HPDE6-E6E7 (cell line): ENCODE measurements around the gene CEP295NL.
"Not testable (repeated sequence)": the region's sequence is repeated elsewhere in the genome, so short reads cannot be mapped to it uniquely, and the experiment has no call there.

ENCODE experiments used
- DNase-seq: peaks from one replicate; pipeline ENCODE4 v3.0.0; 2011; ENCODE audit warnings: missing footprints; ENCODE audit errors: extremely low spot score

Gene CEP295NL

DNA sequence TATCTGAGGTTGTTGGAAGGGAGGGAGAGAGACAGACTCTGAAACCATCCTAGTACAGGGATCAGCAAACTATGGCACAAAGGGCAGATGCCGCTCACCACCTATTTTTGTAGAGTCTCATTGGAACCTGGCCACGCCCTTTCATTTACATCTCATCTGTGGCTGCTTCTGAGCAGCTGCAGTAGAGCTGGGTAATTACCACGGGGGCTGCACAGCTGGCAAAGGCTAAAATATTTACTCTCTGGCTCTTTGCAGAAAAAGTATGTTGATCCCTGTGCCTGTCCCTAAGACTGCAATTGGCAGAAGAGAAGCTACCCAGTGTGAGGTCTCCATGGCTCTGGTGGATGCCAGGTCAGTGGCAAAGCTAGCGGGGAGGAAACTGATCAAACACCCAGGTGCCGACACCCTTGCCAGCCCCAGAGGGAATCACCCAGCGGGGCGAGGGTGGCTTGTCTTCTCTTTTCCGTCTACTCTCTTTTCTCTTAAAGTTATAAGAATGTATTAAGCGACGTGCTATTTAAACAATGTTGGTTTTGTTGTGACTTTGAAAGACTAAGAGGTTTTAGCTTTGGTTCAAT lies 14.0 kb downstream of the CEP295NL start:
- DNase-seq, result no peak

DNA sequence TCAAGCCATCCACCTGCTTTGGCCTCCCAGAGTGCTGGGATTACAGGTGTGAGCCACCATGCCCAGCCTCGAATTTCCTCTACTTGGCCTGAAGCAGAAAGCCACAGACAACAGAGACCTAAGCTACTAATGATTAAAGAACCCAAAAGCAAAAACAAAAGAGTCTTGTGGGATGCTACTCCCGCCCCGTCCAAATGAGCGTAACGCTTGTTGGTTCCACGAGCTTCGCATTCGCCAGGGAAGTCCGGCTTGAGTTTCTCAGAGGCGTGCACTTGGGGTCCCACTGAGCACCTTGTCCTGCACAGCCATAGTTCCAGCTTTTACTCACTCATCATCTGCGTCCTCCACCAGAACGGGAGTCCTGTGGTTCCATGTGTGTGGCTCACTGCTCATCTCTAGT lies 16.0 kb downstream of the CEP295NL start:
- DNase-seq, result no peak

DNA sequence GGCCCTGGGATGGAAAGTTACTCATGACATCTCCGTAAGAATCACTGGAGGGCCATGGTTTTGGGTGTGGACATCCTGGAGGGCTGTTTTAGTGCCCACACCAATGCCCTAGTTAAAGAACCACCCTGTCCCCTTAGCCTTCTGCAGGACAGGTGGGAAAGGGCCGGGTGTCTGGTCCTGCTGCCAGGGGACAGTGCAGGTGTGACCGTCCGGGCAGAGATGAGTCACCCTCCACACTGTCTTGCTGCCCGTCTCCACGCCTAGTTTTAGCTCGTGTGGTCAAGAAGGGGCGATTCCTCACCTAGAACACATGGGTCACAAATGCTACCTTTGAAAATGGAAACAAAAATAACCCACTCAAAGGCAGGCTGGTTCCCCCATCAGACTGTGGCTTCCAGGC lies 17.0 kb downstream of the CEP295NL start:
- DNase-seq, result no peak

DNA sequence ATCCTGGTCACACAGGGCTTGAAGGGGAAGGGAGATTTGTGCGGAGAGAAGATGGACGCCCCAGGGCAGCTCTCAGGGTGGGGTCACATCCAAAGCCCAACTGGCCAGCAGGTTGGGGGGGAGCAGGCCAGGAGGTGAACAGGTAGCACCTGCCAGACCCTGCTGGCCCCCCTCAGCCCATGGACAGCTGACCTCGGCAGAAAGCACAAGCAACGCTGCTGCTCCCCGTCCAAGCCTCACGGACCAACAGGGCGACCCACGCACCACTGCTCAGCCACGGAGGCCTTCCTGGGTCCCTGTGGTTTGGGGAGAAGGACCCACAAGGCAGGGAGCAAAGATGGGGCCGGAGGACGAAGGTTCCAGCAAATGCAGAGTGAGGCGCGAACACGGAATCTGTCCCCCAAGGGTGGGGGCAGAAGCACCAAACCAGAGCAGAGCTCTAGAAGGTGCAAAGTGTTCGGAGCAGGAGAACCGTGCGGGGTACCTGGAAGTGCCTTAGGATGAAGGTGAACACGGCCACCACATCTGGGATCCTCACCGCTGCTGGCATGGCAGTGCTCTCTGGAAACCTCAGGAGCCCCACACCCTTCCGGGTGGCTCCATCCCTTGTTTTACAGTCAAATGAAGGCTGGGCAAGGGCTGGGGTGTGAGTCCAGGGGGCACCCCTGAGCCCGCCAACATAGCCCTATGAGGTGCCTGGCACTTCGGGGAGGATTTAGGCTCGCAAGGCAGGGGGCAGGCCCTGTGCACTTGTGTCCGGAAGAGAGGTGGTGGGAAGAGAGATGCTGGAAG lies 17.9 kb downstream of the CEP295NL start:
- DNase-seq, result no peak

DNA sequence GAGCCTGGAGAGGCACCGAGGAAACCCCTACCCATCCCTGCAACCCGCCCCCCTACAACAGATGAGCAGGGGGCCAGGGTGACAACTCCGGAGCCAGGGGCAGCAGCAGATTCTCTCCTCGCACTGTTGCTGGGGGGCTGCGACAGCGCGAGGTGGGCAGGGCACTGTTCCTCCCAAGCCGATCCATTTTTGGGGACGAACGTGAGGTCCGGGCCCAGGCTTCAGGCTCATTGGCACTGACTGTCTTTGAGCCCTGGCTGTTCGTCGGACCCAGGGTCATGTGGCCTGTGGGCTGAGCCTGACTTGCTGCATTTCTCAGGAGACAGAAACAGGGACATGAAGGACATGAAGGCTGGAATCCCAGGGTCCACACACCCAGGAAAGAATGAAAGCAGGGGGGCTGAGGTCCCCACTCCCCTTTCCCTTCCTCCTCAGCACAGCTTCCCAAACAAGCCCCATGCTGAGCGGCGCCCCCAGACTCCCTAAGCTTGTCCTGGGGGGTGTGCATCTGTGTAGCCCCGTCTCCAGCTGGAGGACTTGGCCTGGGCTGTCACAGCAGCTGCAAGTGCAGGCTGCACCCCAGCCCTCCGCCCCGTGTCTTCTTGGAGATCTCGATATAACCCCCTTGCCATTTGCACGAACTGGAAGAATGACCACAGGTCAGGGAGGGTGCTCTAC lies 18.7 kb downstream of the CEP295NL start:
- DNase-seq, result no peak

DNA sequence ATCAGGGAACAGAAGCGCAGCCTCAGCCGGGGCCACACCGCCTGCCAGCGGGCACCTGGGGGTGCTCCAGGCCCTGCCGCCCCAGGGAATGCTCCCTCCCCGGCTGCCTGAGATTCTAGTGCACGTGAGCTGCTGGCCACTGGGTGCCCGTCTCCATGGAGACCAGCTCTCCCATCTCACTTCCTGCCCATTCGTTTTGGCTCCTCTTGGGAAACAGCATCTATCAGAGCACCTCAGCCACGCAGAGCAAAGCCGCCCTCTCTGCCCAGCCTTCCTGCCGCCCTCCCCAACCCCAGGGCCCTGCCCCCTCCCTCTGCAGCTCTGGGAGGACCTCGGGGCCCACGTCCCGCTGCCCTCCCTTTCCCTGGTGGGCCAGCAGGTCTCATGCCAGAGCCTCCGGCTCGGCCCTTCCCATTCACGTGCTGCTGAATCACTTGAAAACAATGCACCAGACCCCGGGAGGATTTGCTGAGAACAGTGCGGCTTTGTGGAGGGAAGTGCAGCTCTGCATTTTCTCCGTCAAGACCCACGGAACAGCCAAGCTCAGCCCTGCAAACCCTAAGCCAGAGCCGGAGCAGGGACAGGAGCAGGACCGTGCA lies 19.4 kb downstream of the CEP295NL start:
- peak; percentile 86 for DNase-seq

DNA sequence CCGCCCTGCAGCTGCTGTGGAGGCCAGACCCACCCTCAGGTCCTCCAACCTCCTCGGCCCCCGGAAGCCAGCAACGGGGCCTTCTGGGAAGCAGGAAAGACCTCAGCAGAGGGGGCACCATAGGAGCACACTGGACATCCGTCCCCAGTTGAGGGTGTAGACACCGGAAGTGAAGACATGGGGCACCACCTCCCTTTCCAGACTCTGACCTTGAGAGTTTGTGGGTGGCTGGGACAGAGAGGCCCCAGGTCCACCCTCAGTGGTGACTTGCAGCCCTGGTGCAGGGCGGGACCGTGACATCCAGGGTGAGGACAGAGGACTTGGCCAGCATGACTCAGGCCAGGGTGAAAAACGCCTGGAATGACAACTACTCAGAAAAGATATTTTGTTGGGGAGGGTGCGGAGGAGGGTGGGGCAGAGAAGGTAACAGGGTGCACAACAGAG lies 19.9 kb downstream of the CEP295NL start:
- no peak for DNase-seq

DNA sequence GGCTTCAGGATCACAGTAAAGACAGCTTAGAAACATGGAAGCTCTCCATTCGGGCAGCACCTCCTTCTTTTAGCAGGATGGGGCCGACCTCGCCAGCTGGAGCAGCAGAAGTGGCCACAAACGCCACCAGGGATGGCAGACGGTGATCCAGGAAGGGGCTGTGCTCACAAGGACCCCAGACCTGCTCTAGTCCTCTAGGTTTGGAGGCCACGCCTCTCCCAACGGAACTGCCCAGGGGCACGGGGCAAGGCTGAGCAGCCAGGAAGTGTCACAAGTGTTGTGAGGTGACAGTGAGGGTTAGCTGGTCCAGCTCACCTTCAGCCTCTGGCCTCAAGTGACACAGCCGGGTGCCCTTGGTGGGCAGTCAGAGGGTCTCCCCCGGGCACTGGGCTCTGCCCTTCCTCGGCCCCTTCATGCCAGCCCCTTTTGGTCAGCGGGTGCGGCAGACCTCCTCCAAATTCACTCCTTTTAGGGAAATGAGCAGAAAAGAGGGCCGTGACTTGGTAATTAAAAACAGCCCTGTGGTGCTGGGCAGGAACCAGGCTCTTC lies 20.4 kb downstream of the CEP295NL start:
- no peak for DNase-seq

DNA sequence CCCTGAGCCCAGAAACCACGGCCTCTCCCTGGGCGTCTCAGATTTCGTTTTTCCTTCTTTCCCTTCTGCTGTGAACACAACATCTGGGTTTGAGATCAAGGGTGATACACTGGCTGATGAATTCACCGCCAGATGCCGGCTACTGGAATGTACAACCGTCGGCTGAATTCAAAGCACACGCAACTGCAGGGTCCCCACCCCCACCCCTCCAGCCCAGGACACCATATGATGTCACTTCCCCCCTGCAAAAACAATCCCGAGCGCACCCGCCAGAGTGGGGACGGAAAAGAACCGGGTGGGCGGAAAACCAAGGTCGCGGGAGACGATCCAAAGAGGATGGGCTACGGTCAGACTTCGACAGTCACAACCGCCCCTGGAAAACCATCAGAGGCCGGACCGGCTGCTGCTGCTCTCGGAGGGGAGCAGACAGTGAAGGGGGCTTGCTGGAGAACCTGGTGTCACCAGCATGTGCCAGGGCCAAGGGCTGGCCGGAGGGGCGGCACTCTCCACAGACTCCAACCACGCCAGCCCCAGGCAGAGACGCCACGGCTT lies 23.3 kb downstream of the CEP295NL start:
- no peak for DNase-seq

DNA sequence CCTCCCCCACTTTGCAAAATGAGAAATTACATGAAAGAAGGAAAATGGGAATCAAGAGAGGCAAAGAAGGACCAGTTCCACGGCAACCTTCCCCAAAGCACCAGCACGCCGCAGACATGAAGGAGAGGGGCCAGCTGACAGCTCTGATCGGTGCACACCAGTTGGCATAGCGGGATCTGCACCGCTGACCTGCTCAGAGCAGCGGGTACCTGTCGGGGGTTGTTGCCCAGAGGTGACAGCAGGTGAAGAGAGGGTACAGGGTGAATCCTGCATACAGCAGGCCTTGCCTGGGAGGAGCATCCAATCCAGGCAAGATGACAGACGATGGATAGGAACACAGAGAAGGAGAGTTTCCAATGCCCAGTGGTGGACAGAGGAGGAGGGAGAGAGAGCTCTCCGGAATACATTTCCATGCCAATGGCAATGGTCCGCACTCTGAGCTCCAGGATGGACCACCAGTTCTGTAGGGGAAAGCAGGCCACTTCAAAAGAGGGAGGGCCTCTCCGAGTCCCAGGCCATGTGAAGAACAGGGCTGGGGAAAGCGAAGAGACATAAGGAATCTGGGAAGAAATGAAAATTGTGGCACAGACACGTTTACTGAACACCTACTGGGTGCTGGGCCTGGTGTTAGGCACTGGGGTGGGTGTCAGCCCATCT lies 24.0 kb downstream of the CEP295NL start:
- no peak for DNase-seq

DNA sequence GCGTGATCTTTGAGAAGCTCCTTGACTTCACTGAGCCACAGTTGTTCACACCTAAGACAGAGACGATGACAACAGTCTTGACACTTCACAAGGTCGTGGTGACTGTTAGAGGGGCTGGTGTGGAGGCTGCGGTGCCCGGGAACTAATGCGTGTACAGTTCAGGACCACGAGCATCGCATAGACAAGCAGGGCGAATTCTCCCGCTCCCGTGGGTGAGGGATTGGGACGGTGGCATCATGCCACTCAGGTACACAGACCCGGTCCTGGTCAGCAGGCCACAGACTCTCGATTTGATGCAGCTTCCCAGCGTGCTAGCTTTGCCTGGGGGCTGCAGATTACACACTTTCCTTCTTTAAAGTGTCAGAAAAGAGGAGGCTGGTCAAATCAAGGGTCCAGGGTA lies 24.7 kb downstream of the CEP295NL start:
- no peak for DNase-seq

DNA sequence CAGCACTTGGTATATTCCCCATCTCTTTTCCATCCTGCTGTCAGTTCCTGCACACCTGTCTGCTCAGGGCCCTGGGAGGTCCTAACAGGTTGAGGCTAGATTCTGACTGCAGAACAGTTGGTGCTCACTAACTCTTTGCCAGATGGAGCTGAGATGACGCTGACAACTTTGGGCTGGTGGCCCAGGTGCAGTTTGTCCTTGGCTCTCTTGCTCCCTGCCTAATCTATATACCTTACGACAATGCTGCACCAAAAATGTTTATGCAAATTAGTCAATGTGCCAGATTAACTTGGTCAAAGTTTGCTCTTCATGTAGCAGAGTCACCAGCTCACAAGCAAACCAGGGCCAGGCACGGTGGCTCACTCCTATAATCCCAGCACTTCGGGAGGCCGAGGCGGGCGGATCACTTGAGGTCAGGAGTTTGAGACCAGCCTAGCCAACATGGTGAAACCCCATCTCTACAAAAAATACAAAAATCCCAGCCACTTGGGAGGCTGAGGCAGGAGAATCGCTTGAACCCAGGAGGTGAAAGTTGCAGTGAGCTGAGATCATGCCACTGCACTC lies 26.0 kb downstream of the CEP295NL start:
- DNase-seq, result not testable (repeated sequence)

DNA sequence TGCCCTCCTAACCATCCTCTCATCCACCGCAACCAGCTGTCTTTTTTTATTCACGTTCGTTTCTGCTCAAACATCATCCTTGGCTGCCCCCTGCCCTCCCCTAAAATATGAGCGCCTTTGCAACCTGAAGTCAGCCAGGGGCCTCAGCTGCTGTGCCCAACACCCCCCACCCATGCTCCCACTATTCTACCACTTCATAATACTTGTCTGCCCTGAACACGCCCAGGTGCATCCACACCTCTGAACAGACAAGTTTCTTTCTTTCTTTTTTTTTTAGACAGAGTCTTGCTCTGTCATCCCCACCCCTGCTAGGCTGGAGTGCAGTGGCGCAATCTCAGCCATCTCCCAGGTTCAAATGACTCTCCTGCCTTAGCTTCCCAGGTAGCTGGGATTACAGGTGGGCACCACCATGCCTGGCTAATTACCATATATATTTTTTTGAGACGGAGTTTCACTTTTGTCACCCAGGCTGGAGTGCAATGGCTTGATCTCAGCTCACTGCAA lies 26.9 kb downstream of the CEP295NL start:
- no peak for DNase-seq

DNA sequence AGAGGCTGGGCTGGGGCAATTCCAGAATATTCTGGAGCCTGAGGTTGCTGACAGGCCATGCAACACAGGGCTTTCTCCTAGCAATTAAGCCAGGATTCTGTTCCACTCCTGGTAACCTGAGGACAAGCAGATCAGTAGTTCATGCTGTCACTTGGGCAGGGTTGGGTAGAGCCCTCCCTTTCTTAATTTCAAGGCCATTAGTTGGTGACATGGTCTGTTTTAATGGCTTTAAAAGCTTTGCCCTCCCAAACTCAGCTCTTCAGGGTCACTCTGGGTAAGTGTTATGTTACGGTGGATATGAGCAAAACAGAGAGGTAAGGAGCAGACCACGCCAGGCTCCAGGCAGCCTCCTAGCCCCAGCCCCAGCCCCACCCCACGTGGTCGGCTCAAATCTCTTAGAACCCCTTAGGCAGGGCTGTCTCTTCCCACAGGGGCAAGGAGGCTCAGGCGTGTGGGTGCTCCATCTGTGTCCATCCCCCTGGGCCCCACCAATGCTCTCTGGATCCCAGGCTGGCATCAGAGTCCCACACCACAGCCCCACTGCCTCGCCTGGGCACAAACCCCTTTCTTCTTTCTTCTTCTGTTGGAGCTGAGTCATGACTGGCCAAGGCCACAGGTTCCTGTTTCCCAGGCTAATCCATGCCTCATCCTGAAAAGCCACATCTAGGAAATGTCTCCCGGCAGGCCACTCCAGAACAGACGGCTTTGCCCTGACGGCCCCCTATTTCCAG lies 27.5 kb downstream of the CEP295NL start:
- no peak for DNase-seq

DNA sequence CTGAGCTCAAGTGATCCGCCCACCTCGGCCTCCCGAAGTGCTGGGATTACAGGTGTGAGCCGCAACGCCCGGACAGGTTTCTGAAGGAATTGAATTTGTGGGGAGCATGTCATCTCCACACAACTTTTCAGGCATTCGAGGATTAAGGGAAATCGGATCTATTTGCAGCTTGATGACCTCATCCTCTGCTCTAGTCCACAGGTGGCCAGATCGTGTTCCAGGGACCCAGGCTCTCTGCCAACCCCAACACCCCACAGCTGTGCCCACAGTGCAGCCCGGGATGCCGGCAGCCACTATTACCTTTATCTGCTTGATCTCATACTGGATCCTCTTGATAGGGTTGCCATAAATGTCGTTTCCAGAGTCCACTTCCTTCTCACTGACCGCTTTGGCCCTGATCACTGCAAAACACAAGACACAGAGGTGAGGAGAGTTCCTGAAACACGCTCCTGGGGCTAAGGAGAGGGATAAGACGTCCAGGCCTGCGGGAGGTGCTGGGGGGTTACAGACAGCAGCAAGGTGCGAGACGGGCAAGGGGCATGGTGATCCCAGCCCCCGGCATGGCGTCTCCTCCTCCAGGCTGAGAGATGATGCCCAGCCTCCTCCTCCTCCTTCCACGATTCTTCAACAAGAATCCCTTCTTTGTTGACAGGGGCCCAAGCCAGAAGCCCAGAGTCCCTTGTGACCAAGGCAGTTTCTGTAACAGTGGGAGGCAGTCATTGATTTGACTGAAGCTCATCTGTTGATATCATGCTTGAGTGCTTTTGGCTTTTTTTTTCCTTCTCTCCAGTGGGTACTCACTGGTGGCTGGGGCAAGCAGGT lies 29.3 kb downstream of the CEP295NL start:
- no peak for DNase-seq

DNA sequence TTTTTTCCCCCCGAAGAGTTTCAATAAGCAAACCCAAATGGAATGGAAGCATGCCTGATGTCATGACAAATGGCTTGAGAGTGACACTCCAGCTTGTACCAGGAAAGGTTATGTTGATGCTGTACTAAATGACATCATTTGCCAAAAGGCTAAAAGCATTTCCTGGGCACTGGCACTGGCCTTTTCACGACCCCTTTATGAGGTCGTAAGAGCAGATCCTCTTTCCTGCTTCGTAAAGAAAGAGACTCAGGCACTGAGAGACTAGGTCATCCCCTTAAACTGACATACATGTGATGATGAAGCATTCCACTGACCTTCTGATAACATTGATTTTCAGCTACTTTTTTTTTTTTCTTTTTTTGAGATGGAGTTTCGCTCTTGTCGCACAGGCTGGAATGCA lies 30.5 kb downstream of the CEP295NL start:
- no peak for DNase-seq

DNA sequence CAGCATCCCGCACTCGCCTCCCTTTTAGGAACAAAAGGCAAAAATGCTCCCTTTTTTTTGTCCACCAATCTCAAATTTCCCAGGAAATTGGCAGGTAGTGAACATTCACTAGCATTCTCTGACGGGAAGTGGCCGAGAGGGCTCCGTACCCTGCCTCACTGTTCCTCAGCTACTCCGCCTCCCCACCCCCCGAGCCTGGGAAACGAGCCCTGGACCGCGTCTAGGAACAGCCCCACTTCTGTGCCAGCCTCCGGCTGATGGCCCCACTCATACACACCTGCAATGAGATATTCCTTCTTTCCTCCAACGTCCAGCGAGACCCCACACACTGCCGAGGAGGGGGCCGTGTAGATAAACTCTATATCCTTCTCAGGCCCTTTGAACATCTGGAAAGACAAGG lies 32.4 kb downstream of the CEP295NL start:
- DNase-seq, result no peak

DNA sequence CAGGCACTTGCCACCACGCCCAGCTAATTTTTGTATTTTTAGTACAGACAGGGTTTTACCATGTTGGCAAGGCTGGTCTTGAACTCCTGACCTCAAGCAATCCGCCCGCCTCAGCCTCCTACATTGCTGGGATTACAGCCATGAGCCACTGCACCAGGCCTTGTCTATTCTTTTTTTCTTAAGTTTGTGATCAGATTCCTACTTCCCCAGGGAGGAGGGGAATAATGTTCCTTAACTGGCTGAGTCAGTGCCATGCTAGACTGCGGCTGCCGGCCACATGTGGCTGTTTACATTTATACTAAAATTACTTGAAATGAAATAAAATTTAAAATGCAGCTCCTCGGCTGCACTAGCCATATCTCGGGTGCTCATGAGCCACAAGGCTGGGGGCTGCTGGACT lies 34.6 kb downstream of the CEP295NL start:
- DNase-seq, result no peak

DNA sequence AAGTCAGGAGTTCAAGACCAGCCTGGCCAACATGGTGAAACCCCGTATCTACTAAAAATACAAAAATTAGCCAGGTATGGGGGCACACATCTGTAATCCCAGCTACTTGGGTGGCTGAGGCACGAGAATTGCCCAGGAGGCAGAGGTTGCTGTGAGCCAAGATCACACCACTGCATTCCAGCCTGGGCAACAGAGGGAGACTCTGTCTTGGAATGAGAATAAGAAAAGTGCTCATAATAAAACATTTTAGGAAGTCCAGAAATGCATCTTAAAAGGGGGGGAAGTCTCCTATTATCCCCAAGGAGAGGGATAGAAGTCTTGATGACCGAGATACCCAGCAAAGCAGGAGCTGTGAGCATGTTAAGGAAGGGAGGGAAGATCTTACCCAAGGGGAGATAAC lies 36.0 kb downstream of the CEP295NL start:
- DNase-seq, result not testable (repeated sequence)
